Measurements from ENCODE around the gene NAA16.

The NAA16 gene

DNA sequence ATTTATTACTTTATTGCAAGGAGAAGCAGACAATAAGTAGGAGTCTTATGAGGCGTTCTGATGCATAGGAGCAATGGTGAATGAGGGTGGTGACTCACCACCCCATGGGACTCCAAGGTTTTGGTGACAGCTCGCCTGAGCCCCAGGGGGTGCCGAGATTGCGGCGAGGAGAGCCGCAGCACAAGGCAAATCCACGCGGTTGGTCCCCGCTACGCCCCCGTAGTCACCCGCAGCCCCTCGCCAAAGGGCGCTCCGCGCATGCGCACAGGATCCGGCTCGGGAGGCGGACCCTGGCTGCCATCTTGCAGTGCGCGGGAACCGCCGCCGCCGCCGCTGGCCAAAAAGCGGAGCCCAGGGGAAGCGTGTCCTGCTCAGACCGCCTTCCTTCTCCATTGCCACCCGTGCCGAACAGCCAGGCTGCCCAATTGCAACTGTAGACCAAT lies at the start of gene NAA16:
Gene NAA16 (plus strand): TSS at position 305 of the 443 bp plus-strand sequence. CDS start 262 bp downstream, outside the sequence.
- TF ChIP-seq, protein P1, sequence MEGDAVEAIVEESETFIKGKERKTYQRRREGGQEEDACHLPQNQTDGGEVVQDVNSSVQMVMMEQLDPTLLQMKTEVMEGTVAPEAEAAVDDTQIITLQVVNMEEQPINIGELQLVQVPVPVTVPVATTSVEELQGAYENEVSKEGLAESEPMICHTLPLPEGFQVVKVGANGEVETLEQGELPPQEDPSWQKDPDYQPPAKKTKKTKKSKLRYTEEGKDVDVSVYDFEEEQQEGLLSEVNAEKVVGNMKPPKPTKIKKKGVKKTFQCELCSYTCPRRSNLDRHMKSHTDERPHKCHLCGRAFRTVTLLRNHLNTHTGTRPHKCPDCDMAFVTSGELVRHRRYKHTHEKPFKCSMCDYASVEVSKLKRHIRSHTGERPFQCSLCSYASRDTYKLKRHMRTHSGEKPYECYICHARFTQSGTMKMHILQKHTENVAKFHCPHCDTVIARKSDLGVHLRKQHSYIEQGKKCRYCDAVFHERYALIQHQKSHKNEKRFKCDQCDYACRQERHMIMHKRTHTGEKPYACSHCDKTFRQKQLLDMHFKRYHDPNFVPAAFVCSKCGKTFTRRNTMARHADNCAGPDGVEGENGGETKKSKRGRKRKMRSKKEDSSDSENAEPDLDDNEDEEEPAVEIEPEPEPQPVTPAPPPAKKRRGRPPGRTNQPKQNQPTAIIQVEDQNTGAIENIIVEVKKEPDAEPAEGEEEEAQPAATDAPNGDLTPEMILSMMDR (IDR thresholded peaks at IDR 0.05; ENCODE audit: low read depth, low read length, missing control alignments): no peak
- H3K4me3 ChIP-seq (ENCODE audit: low read depth, low read length): peak within 1 kb of the TSS; percentile 95
- DNase-seq (ENCODE audit: low read depth): peak; percentile 64

DNA sequence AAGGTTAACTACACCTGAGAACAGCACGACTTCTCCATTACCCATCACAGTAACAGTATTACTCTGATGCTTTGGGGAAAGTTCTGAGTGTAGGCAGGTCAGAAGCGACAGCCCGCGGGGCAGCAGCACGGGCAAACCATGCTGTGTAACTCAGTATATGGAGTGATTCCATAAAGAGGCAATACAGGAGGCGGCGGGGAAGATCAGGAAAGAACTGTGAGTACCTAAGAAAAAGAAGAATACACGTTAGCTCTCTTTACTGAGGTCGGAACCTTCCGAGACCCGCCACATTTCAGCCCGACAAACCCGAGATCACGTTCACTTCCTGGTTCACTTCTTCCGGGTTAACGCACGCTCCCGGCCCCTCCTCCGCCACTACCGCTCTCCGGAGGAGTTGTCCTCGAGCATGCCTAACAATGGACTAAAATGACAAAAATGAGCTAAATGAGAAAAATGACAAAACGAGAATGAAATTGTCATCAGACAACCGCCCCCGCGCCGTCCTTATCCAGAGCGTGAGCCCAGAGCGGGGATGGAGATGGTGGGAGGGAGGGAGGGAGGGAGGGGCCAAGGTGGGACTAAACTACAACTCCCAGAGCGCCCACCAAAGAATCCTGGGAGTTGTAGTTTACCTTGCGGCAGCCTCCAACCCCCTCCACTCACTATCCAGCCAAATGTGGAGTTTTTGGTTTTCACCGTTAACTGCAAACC lies 47.7 kb upstream of the NAA16 start, which contains the start of gene MTRF1:
Gene MTRF1 (minus strand): TSS at position 316 of the 711 bp plus-strand sequence. CDS start 2,669 bp downstream, outside the sequence.
- peak; percentile 54 for DNase-seq (ENCODE audit: low read depth)
- peak within 1 kb of the TSS; percentile 67 for H3K4me3 ChIP-seq (ENCODE audit: low read depth, low read length)
- TF ChIP-seq, protein P1 (IDR thresholded peaks at IDR 0.05; ENCODE audit: low read depth, low read length, missing control alignments): no peak

DNA sequence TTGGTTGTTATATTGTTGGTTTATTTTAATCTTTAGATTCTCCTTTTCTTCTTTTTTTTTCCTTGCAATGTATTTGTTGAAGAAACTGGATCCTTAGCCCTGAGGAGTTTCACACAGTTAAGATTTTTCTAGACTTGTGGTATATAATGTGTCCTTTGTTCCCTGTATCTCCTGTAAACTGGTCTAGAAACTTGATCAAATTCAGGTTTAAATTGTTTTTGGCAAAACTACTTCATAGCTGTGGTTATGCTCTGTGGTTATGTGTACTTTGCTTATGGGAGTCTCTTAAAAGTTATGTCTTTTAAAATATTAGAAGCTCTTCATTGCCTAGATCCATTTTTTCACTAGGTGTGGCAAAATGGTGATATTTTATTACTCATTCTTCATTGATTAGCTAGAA lies 44.0 kb upstream of the NAA16 start:
- no peak for DNase-seq (ENCODE audit: low read depth)
- TF ChIP-seq, protein P1 (IDR thresholded peaks at IDR 0.05; ENCODE audit: low read depth, low read length, missing control alignments): no peak
- no peak overlapping the region for H3K4me3 ChIP-seq (ENCODE audit: low read depth, low read length)

DNA sequence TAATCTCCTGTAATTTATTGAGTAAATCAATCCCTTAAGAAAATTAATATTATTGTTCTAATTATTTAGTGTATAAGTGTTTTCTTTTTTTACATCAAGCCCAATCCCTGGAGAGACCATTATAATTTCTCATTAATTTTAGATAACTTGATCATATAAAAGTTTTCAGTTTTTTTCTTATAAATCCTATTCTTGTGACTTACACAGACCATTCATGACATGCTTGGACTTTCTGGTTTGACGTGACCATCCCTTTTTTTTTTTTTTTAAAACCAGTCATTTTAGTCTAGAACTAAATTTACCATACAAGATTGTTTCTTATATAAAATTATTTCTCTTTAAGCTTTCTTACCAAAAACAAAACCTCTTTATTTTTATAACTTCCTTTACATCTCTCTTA lies 42.3 kb upstream of the NAA16 start:
- no peak for DNase-seq (ENCODE audit: low read depth)
- TF ChIP-seq, protein P1 (IDR thresholded peaks at IDR 0.05; ENCODE audit: low read depth, low read length, missing control alignments): no peak
- H3K4me3 ChIP-seq (ENCODE audit: low read depth, low read length): no peak overlapping the region

DNA sequence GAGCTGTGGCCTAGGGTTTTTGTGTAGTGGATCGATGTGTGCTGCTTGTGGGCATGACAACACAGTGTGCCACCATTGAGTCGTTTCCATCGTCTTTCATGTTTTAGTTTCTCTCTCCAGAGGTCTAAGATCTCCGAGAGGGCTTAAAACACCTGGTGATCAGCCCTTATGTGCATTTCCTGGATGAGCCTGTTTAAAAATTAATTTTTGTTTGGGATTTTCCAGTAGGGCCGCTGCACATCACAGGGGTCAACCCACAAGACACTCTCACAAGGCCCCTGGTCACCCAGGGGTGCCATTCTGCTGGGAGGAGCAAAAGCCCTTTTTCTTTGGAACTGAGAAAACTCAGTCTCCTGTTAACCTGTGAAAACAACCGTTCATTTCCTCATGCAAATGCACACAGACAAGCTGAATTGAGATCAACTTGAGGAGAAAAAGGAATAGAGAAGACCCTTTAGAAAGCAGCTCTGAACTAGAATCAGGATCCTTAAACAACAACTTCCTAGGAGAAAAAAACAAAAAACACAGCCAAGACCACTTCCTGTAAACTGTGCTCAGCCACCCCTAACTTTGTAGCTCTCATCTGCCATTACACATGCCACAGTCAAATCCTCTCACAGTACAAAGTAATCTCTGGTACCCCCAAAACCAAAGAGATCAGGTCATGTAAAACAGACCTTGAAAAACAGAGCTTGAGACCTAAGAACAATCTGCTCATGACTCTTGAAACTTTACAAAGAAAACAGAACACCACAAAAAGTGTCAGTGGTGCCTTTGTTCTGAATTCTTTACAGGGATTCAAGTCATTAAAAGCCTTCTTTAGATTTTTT lies 39.4 kb upstream of the NAA16 start:
- H3K4me3 ChIP-seq (ENCODE audit: low read depth, low read length): no peak overlapping the region
- TF ChIP-seq, protein P1 (IDR thresholded peaks at IDR 0.05; ENCODE audit: low read depth, low read length, missing control alignments): no peak
- no peak for DNase-seq (ENCODE audit: low read depth)

DNA sequence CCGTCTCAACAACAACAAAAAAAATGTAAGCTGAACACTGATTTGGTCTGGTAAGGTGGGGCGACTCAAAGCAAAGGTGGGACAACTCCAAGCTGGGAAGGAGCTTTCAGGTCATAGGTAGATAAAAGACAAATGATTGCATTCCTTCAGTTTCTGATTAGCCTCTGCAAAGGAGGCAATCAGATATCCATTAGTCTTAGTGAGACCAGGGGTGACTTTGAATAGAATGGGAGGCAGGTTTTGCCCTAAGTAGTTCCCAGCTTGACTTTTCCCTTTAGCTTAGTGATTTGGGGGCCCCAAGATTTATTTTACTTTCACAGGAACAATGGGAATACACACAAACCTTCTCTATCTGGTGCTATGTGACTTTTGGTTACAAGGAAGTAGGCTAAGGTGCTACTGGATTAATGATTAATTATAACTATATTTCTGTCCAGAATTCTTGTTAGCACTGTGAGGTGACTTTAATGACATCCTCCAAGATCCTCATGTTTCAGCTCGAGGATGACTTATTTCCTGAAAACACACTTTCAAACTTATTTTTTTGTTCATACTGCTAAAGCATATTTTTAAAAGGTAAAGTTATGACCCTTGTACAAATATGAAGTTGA lies 37.1 kb upstream of the NAA16 start:
- TF ChIP-seq, protein P1 (IDR thresholded peaks at IDR 0.05; ENCODE audit: low read depth, low read length, missing control alignments): no peak
- H3K4me3 ChIP-seq (ENCODE audit: low read depth, low read length): no peak overlapping the region
- DNase-seq (ENCODE audit: low read depth): no peak

All from GM12864 (cell line).